Measurements from ENCODE around the gene AGRP. TPM values are rescaled to one million over a fixed set of nuclear protein-coding genes. Genes with fewer than 3 reads are reported as not detected.
"Not testable (repeated sequence)": the region's sequence is repeated elsewhere in the genome, so short reads cannot be mapped to it uniquely, and the experiment has no call there.

Gene AGRP
- total and polyA plus RNA-seq, 5 donors from 2014 or later, result not detected

DNA sequence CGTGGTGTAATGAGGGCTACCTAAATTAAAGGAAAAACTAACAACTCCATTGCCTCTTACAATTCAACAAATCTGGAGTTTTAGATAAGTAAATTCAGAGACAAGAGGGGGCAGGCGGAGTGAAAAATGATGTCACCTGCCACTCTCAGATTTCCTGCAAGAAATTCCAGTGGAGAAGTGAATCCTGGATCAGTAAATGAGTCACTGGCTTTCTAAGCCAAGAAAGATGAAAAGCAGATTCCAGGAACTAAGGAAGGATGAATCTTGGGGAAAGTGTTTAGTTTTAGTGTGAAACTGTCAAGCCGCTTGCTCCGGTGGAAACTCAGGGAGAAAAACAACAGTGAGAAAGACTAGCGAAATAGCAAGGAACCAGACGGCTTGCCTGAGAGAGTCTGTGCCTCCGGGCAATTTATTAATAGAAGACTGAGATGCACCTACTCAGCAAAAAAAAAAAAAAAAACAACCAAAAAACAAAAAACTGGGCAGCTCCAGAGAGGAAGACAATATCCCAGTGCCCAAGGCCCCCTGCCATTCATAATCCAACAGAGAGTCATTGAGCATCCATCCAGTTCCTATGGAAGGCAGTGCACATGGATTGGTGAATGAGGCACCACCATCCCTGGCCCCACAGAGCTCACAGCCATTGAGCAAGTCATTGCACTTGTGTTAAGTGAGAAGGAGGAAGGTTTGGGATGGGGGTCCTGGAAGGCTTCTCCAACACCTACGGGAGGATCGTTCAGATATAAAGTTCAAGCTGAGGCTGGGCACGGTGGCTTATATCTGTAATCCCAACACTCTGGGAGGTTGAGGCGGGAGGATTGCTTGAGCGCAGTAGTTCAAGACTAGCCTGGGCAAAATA is 33.2 kb upstream of the AGRP start:
- no peaks in the 10 kb centered on the region for H3K36me3 ChIP-seq (ENCODE audit: control insufficient read depth, insufficient read depth, low read length)
- H3K27ac ChIP-seq (ENCODE audit: insufficient read depth, low read length, poor library complexity, severe bottlenecking), result no peak overlapping the region
- no peak overlapping the region for H3K4me3 ChIP-seq (ENCODE audit: low read depth, low read length)
- no peaks in the 10 kb centered on the region for H3K27me3 ChIP-seq (ENCODE audit: control insufficient read depth, insufficient read depth, low read length)
- Mint-ChIP-seq H3K9me3 (no peaks in the 10 kb centered on the region), H3K36me3 (no peaks in the 10 kb centered on the region), H3K27me3 (peaks cover 12% of the 10 kb centered on the region), H3K4me1 (peaks cover 4 to 32% (median 20%) of the 10 kb centered on the region in 4 donors), H3K4me3 (peak overlapping the region in 1 of 4 donors; percentile 47), H3K27ac (no peak overlapping the region)
- no peak for DNase-seq
- H3K4me1 ChIP-seq (ENCODE audit: control insufficient read depth, insufficient read depth, low read length, poor library complexity, severe bottlenecking), result peaks cover 15% of the 10 kb centered on the region
- no peaks in the 10 kb centered on the region for H3K9me3 ChIP-seq (ENCODE audit: control insufficient read depth in 2 of 2, low read length in 2 of 2)
- no peak for ATAC-seq (ENCODE audit: low read depth in 2 of 2)

DNA sequence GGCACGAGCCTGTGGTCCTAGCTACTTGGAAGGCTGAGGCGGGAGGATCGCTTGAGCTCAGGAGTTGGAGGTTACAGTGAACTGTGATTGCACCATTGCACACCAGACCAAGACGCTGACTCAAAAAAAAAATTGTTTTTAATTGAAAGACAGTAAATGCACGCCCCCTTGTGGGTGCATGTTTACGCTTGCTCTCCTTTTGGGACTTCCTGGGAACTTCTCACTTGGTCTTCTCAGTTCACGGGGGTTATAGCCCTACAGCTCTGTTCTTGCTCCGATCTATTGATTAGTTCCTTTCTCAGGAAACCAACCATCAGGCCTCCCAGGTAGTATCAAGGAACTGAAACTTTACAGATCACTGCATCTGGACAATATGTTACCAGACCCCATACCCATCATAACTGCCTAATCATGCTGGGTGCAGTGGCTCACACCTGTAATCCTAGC is 31.1 kb upstream of the AGRP start:
- H3K4me1 Mint-ChIP-seq, result peaks cover 7 to 30% (median 16%) of the 10 kb centered on the region in 4 donors
- peak overlapping the region in 1 of 3 donors; percentile 54 for H3K27ac Mint-ChIP-seq
- no peak overlapping the region for H3K4me3 ChIP-seq (ENCODE audit: low read depth, low read length)
- peak; percentile 69 to 89 (median 82) for DNase-seq
- H3K4me3 Mint-ChIP-seq, result peak overlapping the region in 2 of 4 donors; percentile 10 to 80
- peak; percentile 70 to 77 for ATAC-seq (ENCODE audit: low read depth in 2 of 2)
- H3K27me3 Mint-ChIP-seq, result peaks cover 4% of the 10 kb centered on the region
- no peaks in the 10 kb centered on the region for H3K27me3 ChIP-seq (ENCODE audit: control insufficient read depth, insufficient read depth, low read length)
- H3K36me3 ChIP-seq (ENCODE audit: control insufficient read depth, insufficient read depth, low read length), result no peaks in the 10 kb centered on the region
- no peaks in the 10 kb centered on the region for H3K9me3 ChIP-seq (ENCODE audit: control insufficient read depth in 2 of 2, low read length in 2 of 2)
- H3K4me1 ChIP-seq (ENCODE audit: control insufficient read depth, insufficient read depth, low read length, poor library complexity, severe bottlenecking), result peaks cover 10% of the 10 kb centered on the region
- H3K9me3 Mint-ChIP-seq, result no peaks in the 10 kb centered on the region
- H3K27ac ChIP-seq (ENCODE audit: insufficient read depth, low read length, poor library complexity, severe bottlenecking), result no peak overlapping the region
- no peaks in the 10 kb centered on the region for H3K36me3 Mint-ChIP-seq

DNA sequence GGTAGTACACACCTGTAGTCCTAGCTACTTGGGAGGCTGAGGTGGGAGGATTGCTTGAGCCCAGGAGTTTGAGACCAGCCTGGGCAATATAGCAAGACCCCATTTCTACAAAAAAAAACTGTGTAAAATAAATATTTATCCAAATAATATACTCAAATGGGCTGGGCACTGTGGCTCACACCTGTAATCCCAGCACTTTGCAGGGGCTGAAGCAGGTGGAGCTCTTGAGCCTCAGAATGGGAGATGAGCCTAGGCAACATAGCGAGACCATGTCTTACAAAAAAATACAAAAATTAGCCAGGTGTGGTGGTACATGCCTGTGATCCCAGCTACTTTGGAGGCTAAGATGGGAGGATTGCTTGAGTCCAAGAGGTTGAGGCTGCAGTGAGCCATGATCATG is 30.5 kb upstream of the AGRP start:
- H3K36me3 Mint-ChIP-seq; H3K27ac ChIP-seq (ENCODE audit: insufficient read depth, low read length, poor library complexity, severe bottlenecking); H3K4me3 ChIP-seq (ENCODE audit: low read depth, low read length); ATAC-seq (ENCODE audit: low read depth in 2 of 2); DNase-seq; H3K27me3 Mint-ChIP-seq; H3K27ac Mint-ChIP-seq; H3K36me3 ChIP-seq (ENCODE audit: control insufficient read depth, insufficient read depth, low read length); H3K9me3 Mint-ChIP-seq; H3K9me3 ChIP-seq (ENCODE audit: control insufficient read depth in 2 of 2, low read length in 2 of 2); H3K4me3 Mint-ChIP-seq; H3K27me3 ChIP-seq (ENCODE audit: control insufficient read depth, insufficient read depth, low read length): not testable (repeated sequence)
- H3K4me1 Mint-ChIP-seq, result peaks cover 9 to 32% (median 16%) of the 10 kb centered on the region in 4 donors
- H3K4me1 ChIP-seq (ENCODE audit: control insufficient read depth, insufficient read depth, low read length, poor library complexity, severe bottlenecking), result peaks cover 15% of the 10 kb centered on the region

DNA sequence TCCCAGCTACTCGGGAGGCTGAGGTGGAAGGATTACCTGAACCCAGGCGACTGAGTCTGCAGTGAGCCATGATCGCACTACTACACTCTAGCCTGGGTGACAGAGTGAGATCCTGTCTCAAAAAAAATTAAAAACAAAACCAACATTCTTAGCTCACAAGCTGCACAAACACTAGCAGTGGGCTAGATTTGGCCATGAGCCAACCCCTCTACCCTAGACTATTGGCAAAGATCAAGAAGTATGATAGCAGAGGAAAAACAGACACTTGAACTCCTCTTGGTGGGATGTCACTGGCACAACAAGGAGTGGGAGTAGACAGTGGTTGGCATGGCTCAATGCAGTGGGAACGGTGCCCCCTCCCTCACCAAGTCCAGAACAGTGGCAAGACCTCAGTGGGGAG is 25.7 kb upstream of the AGRP start:
- H3K4me1 ChIP-seq (ENCODE audit: control insufficient read depth, insufficient read depth, low read length, poor library complexity, severe bottlenecking), result peaks cover 52% of the 10 kb centered on the region
- peak overlapping the region; percentile 57 to 89 (median 89) for H3K27ac Mint-ChIP-seq
- ATAC-seq (ENCODE audit: low read depth in 2 of 2), result no peak

DNA sequence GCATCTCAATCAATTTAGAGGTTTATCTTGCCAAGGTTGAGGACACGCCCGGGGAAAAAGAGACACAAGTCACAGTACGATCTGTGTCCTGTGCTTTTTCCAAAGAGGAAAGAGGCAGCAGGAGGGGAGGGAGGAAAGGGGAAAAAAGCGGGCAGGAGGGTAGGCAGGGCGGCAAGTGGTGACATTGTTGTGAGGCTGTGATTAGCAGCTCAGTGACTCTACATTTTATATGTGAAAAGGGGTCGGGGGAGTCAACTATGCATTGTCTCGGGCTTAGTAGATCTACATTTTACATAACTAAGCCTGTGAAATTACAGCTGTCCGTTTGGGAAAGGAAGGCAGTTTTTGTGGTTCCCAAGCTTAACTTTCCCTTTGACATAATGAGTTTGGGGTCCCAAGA is 23.1 kb upstream of the AGRP start:
- H3K27me3 Mint-ChIP-seq, result no peaks in the 10 kb centered on the region
- ATAC-seq (ENCODE audit: low read depth in 2 of 2) (no peak), DNase-seq (no peak)
- H3K27ac Mint-ChIP-seq, result peak overlapping the region; percentile 85 to 94 (median 91)
- Histone ChIP-seq H3K9me3 (ENCODE audit: control insufficient read depth in 2 of 2, low read length in 2 of 2) (no peaks in the 10 kb centered on the region), H3K27me3 (ENCODE audit: control insufficient read depth, insufficient read depth, low read length) (no peaks in the 10 kb centered on the region), H3K27ac (ENCODE audit: insufficient read depth, low read length, poor library complexity, severe bottlenecking) (no peak overlapping the region), H3K4me1 (ENCODE audit: control insufficient read depth, insufficient read depth, low read length, poor library complexity, severe bottlenecking) (peaks cover 58% of the 10 kb centered on the region), H3K36me3 (ENCODE audit: control insufficient read depth, insufficient read depth, low read length) (no peaks in the 10 kb centered on the region), H3K4me3 (ENCODE audit: low read depth, low read length) (no peak overlapping the region)
- H3K36me3 Mint-ChIP-seq, result peaks cover 5% of the 10 kb centered on the region
- peak overlapping the region in 2 of 4 donors; percentile 31 to 47 for H3K4me3 Mint-ChIP-seq
- H3K9me3 Mint-ChIP-seq, result no peaks in the 10 kb centered on the region
- H3K4me1 Mint-ChIP-seq, result peaks cover 25 to 70% (median 40%) of the 10 kb centered on the region in 4 donors

More for the DNA sequence above, 25.7 kb upstream of the AGRP start:
- H3K4me1 Mint-ChIP-seq, result peaks cover 22 to 58% (median 33%) of the 10 kb centered on the region in 4 donors
- no peaks in the 10 kb centered on the region for H3K27me3 Mint-ChIP-seq
- no peaks in the 10 kb centered on the region for H3K36me3 ChIP-seq (ENCODE audit: control insufficient read depth, insufficient read depth, low read length)
- H3K9me3 Mint-ChIP-seq, result no peaks in the 10 kb centered on the region
- no peaks in the 10 kb centered on the region for H3K36me3 Mint-ChIP-seq
- no peaks in the 10 kb centered on the region for H3K27me3 ChIP-seq (ENCODE audit: control insufficient read depth, insufficient read depth, low read length)
- peak overlapping the region; percentile 7 for H3K4me3 ChIP-seq (ENCODE audit: low read depth, low read length)
- peak overlapping the region; percentile 7 to 64 (median 40) for H3K4me3 Mint-ChIP-seq
- H3K9me3 ChIP-seq (ENCODE audit: control insufficient read depth in 2 of 2, low read length in 2 of 2), result no peaks in the 10 kb centered on the region
- DNase-seq, result peak in 2 of 3 donors; percentile 38 to 42
- H3K27ac ChIP-seq (ENCODE audit: insufficient read depth, low read length, poor library complexity, severe bottlenecking), result no peak overlapping the region

DNA sequence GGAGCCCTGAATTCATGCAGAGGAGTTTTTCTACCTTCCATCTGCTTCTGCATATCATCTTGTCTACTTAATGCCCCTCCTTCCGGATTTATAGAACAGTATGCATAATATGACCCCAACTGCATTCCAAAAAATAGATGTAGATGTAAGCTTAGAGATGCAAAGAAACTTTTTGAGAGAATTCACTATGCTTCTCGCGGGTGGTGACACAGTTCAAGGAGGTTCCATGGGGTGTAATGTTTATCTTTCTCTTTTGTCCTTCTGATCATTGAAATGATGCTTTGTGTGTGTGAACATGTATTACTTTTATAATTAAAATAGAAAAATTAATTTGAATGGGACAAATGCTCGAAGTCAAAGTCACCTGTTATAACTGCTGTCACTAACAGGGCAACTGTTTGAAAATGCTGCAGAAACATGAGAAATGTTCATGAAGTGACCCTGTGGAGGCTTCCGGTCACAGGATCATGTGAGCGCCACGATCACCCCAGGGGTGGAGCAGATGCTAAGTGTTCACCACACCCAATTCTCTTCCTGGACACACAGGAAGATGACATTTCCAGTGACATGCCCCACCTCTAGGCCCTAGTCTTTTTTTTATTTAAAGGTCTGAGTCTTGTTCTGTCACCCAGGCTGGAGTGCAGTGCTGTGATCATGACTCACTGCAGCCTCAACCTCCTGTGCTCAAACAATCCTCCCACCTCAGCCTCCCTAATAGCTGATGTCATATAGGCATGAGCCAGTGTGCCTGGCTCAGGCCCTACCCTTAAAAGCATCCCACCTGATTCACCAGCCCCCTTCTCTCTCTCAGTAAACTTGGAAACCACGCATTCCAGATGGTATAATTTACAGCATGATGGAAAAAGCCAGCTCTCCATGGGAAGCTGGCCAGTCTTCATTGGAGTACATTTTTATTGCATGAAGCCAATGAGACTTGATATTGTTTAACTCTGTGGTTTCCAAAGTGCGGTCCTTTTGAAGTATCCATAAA is 21.0 kb upstream of the AGRP start:
- no peaks in the 10 kb centered on the region for H3K9me3 ChIP-seq (ENCODE audit: control insufficient read depth in 2 of 2, low read length in 2 of 2)
- peak overlapping the region; percentile 68 for H3K27ac ChIP-seq (ENCODE audit: insufficient read depth, low read length, poor library complexity, severe bottlenecking)
- DNase-seq (peak in 2 of 3 donors; percentile 51 to 94), ATAC-seq (ENCODE audit: low read depth in 2 of 2) (peak; percentile 89 to 93)
- H3K27me3 Mint-ChIP-seq, result no peaks in the 10 kb centered on the region
- peaks cover 20 to 70% (median 37%) of the 10 kb centered on the region in 4 donors for H3K4me1 Mint-ChIP-seq
- peaks cover 58% of the 10 kb centered on the region for H3K4me1 ChIP-seq (ENCODE audit: control insufficient read depth, insufficient read depth, low read length, poor library complexity, severe bottlenecking)
- no peaks in the 10 kb centered on the region for H3K27me3 ChIP-seq (ENCODE audit: control insufficient read depth, insufficient read depth, low read length)
- H3K36me3 Mint-ChIP-seq, result peaks cover 13% of the 10 kb centered on the region
- peak overlapping the region; percentile 48 for H3K4me3 ChIP-seq (ENCODE audit: low read depth, low read length)
- no peaks in the 10 kb centered on the region for H3K9me3 Mint-ChIP-seq
- H3K27ac Mint-ChIP-seq, result peak overlapping the region; percentile 95 to 98 (median 98)
- H3K4me3 Mint-ChIP-seq, result peak overlapping the region; percentile 75 to 84 (median 82)
- H3K36me3 ChIP-seq (ENCODE audit: control insufficient read depth, insufficient read depth, low read length), result no peaks in the 10 kb centered on the region

DNA sequence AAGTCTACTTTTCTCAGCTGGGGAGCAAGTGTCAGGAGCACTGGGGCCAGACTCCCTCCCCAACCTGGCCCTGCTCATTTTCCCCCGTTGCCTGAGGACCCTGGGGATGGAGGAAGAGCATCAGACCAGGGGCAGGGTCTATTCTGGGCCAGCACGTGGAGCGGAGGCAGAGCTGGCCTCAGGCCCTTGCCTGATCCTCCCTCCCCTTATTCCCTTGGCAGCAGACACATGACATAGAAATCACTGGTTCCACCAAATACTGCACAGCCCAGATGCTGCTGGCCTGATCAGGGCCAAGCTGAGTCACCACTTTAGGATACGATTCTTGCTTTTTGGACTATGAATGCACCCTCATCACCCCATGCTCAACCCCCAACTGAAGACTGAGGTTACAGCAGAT is 15.8 kb upstream of the AGRP start:
- H3K9me3 ChIP-seq (ENCODE audit: control insufficient read depth in 2 of 2, low read length in 2 of 2), result no peaks in the 10 kb centered on the region
- peaks cover 14% of the 10 kb centered on the region for H3K4me1 ChIP-seq (ENCODE audit: control insufficient read depth, insufficient read depth, low read length, poor library complexity, severe bottlenecking)
- Mint-ChIP-seq H3K27me3 (no peaks in the 10 kb centered on the region), H3K9me3 (no peaks in the 10 kb centered on the region), H3K27ac (peak overlapping the region; percentile 81 to 94 (median 90)), H3K4me3 (no peak overlapping the region), H3K36me3 (peaks cover 17% of the 10 kb centered on the region), H3K4me1 (peaks cover 6 to 45% (median 16%) of the 10 kb centered on the region in 4 donors)
- H3K4me3 ChIP-seq (ENCODE audit: low read depth, low read length), result no peak overlapping the region
- H3K36me3 ChIP-seq (ENCODE audit: control insufficient read depth, insufficient read depth, low read length), result no peaks in the 10 kb centered on the region
- DNase-seq (no peak), ATAC-seq (ENCODE audit: low read depth in 2 of 2) (no peak)
- no peak overlapping the region for H3K27ac ChIP-seq (ENCODE audit: insufficient read depth, low read length, poor library complexity, severe bottlenecking)
- no peaks in the 10 kb centered on the region for H3K27me3 ChIP-seq (ENCODE audit: control insufficient read depth, insufficient read depth, low read length)
